Glomerular visceral epithelial cell (primary cell): ENCODE measurements around the gene OR10A7.
"Not testable (repeated sequence)": the region's sequence is repeated elsewhere in the genome, so short reads cannot be mapped to it uniquely, and the experiment has no call there.

ENCODE experiments used
- DNase-seq: peaks from one replicate; pipeline ENCODE4 v3.0.0-alpha.2; 2016; ENCODE audit errors: extremely low spot score

Gene OR10A7, protein sequence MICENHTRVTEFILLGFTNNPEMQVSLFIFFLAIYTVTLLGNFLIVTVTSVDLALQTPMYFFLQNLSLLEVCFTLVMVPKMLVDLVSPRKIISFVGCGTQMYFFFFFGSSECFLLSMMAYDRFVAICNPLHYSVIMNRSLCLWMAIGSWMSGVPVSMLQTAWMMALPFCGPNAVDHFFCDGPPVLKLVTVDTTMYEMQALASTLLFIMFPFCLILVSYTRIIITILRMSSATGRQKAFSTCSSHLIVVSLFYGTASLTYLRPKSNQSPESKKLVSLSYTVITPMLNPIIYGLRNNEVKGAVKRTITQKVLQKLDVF

DNA sequence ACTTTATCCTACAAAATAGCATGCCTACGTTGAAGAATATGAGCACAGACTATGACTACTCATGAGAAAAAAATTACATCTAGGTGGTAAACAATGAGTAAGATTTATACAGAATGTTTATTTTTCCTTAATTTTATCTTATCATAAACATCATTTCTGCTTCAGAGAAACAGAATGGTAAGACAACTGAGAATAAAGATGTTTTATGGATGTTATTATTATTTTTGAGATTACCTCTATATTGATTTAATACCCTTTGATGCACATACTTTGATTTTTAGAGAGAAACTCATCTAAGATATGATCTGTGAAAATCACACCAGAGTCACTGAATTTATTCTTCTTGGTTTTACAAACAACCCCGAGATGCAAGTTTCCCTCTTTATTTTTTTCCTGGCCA is at the start of gene OR10A7:
TSS of gene OR10A7 (plus strand) at position 301 of the 400 bp plus-strand sequence. CDS start at position 301, 0 bp downstream.
- no peak for DNase-seq

DNA sequence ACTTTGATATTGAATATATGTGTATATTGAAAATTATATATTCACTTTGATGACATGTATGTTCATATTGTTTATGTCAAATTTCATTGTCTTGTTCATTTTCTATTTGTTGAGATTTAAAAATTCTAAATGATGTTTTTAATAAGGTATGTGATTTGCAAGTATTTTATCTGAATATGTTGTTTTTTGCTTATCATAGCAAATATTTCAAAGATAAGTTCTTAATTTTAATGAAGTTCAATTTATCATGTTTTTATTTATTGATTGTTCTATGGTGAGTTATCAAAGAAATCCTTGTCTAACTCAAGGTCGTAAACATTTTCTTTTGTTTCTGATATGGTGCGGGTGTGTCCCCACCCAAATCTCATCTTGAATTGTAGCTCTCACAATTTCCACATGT is 49.4 kb upstream of the OR10A7 start:
- no peak for DNase-seq

DNA sequence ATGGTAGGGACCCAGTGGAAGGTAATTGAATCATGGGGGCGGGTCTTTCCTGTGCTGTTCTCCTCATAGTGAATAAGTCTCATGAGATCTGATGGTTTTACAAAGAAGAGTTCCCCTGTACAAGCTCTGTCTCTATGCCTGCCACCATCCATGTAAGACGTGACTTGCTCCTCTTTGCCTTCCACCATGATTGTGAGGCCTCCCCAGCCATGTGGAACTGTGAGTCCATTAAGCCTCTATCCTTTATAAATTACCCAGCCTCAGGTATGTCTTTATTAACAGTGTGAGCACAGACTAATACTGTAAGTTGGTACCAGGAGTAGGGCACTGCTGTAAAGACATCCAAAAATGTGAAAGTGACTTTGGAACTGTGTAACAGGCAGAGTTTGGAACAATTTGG is 49.0 kb upstream of the OR10A7 start:
- not testable (repeated sequence) for DNase-seq

DNA sequence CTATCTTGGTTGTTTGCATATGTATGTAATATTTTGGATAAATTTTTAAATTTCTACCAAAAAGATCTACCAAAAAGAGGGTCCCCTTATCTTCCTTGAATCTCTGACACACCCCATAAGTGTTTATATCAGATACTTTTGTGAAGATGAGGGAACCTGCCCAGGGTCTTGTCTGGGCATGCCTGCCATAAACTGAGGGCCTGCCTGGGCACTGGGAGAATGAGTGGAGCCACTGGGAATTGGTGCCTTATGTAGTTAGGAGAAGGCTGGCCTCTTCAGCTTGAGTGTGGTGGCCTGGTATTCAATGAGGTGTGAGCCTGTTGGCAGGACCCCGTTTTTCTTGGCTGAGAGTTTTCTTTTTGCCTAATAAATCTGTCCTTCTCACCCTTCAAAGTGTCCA is 48.1 kb upstream of the OR10A7 start:
- DNase-seq = no peak

DNA sequence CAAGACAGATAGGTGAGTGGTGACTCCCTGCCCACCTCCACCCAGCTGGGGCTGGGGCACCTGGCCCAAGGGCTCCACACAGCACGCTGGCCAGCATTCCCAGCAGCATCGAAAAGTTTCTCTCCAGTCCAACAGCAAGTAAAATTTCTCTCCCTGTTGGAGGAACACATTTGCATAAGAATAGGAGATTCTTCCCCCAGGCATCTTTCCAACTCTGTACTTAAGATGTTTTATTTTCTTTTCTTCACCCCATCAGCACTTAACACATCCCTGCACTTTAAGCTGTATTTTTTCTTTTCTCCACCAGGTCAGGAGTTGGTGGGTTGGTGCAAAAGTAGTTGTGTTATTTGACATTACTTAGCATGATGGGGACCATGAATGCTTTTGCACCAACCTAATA is 47.4 kb upstream of the OR10A7 start:
- DNase-seq = no peak

DNA sequence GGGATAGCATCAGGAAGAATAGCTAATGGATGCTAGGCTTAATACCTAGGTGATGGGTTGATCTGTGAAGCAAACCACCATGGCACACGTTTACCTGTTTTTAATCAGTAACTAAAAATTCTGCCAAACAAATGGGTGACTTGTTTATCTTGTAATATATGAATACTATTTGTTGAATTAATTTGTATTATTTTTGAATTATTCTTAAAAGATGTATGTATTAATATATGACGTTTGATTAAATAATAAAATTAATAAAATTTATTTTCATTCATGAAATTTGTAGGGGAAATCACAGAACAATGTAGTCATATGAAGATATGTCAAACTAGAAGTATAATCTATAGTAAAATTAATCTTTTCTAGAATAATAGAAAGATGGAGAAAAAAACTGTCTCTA is 32.3 kb upstream of the OR10A7 start:
- DNase-seq = no peak

DNA sequence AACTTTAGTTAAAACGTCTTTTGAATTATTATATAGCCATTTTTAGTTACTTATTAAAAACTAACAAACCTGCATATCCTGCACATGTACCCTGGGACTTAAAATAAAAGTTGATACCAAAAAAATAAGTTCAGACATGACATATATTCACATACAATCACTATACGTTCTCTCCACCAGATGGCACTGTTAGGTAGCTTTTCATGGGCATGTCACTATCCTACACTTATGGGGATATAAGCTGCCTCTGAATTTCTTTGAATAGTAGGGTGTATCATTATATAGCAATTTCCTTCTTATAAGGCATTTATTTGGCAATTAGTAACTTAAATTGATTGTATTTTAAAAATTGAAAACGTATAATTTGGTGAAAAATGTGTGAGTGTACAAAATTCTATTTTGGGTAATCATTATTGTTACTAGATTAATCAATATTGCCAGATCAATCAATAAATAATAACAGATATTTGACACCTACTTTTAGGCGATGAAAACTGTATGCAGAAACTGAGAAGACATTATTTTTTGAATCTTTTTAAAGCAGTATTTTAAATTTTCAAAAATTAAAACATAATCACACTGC is 31.8 kb upstream of the OR10A7 start:
- peak; percentile 76 for DNase-seq

DNA sequence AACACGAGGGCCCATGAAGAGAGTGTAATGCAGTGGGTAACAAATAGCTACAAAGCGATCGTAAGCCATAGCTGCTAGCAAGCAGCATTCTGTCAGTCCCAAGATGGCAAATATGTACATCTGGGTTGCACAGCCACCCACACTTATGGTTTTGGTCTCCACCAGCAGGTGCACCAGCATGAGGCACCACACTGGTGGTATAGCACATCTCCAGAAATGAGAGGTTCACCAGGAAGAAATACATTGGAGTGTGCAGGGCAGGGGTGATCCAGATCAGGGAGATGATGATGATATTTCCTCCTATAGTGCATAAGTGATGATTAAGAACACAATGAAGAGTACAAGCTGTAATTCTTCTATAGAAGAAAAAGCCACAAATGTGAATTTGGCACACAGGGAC is 26.4 kb upstream of the OR10A7 start:
- no peak for DNase-seq

DNA sequence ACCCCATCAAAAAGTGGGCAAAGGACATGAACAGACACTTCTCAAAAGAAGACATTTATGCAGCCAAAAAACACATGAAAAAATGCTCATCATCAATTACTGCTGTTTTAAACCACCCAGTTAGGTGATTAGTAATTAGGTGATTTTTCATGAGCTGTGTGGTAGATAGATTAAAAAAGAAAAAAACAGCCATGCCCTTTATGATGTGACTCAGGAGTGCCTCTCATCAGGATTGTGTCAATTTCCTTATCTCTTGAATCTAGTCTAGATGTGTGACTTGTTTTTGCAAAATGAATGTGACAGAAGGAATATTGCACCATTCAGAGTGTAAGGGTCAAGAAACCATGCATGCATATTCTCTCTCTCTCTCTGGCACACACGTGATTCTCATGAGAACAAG is 5.7 kb downstream of the OR10A7 start:
- no peak for DNase-seq

DNA sequence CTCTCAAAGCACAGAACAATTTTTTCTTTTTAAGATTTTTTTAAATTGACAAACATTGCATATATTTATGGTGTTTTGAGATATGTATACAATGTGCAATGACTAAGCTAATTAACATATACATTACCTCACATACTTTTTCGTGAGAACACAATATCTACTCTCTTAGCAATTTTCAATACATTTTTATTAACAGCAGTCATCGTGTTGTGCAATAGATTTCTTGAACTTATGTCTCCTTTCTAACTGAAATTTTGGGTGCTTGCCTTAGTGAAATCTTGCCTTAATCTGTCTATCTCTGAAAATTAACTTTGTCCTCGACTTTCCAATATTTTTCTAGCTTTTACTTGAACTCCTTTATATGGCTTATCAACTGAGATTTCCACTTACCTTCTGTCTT is 6.8 kb downstream of the OR10A7 start:
- DNase-seq = no peak

DNA sequence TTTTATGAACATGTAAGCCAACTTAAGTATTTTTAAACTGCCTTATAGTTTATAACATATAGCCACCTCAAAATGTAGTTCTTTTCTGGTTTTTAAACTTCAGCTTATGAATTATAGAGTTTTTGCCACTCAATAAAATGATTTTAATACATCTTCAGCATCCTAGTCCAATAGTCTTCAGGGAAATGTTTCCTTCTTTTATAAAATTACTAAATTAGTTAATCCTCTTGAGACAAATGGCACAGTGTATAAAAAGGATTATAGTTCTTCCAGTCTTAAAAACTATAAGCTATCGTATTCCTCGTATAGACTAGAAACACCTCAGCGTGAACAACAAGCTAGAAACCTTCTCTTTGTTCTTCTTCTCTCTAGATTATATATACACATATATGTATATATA is 23.5 kb downstream of the OR10A7 start, which contains the start of gene OR6C74:
TSS of gene OR6C74 (plus strand) at position 301 of the 400 bp plus-strand sequence. CDS start 2,679 bp downstream, outside the sequence.
- DNase-seq = no peak

DNA sequence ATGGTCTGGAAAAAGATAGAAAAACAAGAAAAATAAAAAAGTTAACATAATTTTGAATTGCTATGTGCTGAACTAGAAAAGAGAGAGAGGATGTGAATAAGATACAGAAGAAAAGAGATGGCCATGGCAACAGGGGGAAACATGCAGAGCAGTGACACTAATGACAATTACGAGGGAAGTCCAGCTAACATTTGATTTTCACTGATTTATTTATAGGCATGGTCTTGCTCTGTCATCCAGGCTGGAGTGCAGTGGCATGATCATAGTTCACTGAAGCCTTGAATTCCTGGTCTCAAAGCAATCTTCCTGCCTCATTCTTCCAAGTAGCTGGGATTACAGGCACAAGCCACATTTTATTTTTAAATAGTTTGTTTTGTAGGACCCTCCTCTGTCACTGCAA is 25.3 kb downstream of the OR10A7 start:
- no peak for DNase-seq

DNA sequence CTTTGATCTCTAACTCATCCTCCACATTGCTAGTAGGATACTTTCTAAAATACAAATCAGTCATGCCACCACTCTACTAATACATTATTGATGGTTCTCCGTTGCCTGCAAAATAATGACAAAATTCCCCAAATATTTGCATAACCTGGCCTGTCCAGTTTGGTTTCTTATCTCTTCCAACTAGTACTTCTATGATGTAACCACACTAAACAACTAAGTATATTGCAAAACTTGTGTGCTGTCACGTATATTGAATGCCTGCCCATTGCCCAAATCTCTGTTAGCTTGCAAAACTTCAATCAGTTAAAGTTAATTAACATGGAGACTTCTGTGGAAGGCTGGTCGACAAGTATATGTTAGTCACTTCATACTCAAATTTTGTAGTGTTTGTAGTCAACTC is 30.1 kb downstream of the OR10A7 start:
- no peak for DNase-seq

DNA sequence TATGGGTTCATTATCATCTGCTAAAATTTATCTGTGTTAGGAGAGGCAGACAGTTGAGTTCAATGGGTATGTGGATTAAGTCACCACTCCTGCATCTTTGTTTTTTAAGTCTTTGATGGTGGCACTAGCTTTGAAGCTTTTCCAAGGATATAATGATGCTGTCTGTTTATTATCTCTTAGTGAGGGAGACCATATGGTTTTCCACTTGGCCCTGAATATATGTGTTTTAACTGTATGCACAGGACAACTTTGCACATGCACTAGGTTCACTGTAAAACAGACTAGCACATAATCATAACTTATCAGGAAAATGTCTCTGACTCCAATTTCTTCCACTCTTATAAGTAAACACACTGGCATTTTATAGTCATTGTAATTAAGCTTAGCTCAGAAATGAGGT is 32.5 kb downstream of the OR10A7 start:
- no peak for DNase-seq

DNA sequence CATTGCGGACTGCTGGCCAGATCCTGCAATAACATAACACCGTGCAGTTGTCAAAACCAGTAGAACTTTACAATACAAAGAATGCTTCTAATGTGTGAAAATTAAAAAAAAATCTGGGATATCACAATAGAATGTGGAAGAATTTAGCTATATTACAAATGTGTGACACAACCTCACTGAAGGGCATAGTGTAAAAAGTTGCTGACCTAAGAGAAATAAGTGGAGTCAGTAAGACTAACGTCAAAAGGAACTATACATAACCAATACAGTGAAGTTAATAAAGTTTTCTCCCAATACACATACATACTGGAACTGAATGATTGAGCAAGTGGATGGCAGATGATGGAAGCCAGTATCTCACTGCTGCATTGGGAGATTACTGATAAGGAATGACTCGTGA is 36.0 kb downstream of the OR10A7 start:
- DNase-seq = no peak

DNA sequence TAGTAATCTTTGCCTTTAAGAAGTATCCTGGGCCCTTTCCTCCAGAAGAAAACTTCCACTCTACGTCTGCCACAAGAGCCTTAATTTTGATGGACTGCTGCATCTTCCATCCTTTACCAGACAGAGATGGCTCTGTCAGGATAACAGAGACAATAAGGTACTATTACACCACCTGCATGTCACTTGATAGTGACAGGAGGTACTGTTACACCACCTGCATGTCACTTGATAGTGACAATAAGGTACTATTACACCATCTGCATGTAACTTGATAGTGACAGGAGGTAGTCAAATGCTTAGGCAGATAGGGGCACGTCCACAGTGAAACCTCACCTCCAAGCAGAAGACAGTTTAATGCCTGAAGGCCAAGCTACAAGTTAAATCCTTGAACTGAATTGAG is 37.5 kb downstream of the OR10A7 start:
- no peak for DNase-seq
